Heart left ventricle (tissue), 16 donors: ENCODE data around the gene SWT1. TPM values are rescaled to one million over a fixed set of nuclear protein-coding genes. Genes with fewer than 3 reads are reported as not detected.

Source experiments
- ATAC-seq, 4 donors: fragments of 200-7000 bp; cut with Tn5 transposase; one replicate each; pipeline ENCODE4 v1.9.1; 2020 to 2022; ENCODE audit warnings: moderate library complexity in 4 of 4, mild to moderate bottlenecking in 3 of 4, moderate number of reproducible peaks in 1 of 4
- DNase-seq, 5 donors: peaks; one replicate each; pipeline ENCODE4 v3.0.0-alpha.2; 2020
- H3K27ac ChIP-seq, 12 donors: fragments of 200-600 bp; sonication (generic) in 4 of 12; one replicate each; pipeline versions ENCODE4 v1.5.0 to v1.8.0; 2016 to 2022; ENCODE audit warnings: mild to moderate bottlenecking in 2 of 12
- H3K27me3 ChIP-seq, 9 donors: fragments of 200-600 bp; sonication (generic) in 2 of 9; one replicate each; pipeline versions ENCODE4 v1.5.1 to v1.8.0; 2016 to 2022; ENCODE audit warnings: mild to moderate bottlenecking in 3 of 9
- H3K36me3 ChIP-seq, 9 donors: fragments of 200-600 bp; sonication (generic) in 2 of 9; one replicate each; pipeline versions ENCODE4 v1.5.0 to v1.8.0; 2018 to 2022; ENCODE audit warnings: mild to moderate bottlenecking in 2 of 9
- H3K4me1 ChIP-seq, 12 donors: fragments of 200-600 bp; sonication (generic) in 4 of 12; one replicate each; pipeline versions ENCODE4 v1.5.0 to v1.8.0; 2016 to 2022; ENCODE audit warnings: mild to moderate bottlenecking in 3 of 12
- H3K4me3 ChIP-seq, 12 donors: fragments of 200-600 bp; sonication (generic) in 4 of 12; one replicate each; pipeline versions ENCODE4 v1.5.0 to v1.8.0; 2017 to 2022; ENCODE audit warnings: mild to moderate bottlenecking in 9 of 12, moderate library complexity in 4 of 12
- H3K9me3 ChIP-seq, 12 donors: fragments of 200-600 bp; sonication (generic) in 4 of 12; one replicate each; pipeline versions ENCODE4 v1.5.0 to v1.8.0; 2016 to 2022; ENCODE audit warnings: mild to moderate bottlenecking in 1 of 12
- CTCF ChIP-seq, 12 donors: fragments of 200-600 bp; sonication (generic) in 4 of 12; IDR thresholded peaks; one replicate each; pipeline versions ENCODE4 v1.5.0 to v1.8.0; 2018 to 2022; ENCODE audit warnings: antibody characterized with exemption in 12 of 12, mild to moderate bottlenecking in 5 of 12
- POLR2A ChIP-seq, 2 donors: fragments of 450-650 bp; IDR thresholded peaks; one replicate each; pipeline ENCODE4 v1.6.1; 2017; ENCODE audit warnings: antibody characterized with exemption in 2 of 2, mild to moderate bottlenecking in 2 of 2, moderate library complexity in 2 of 2
- WGBS, 4 donors: extraction: QIAGEN DNeasy Blood & Tissue Kit in 2 of 4; methylation state at CpG; one replicate each; pipeline versions ENCODE4 v1.1.5 to v1.1.7; 2013 to 2018; 5-methylcytosine and 5-hydroxymethylcytosine counted together
- intact Hi-C, 10 donors: fragments of 100-400 bp; cut with DNase I; formaldehyde crosslinking; loops; one replicate each; pipeline versions ENCODE4 v1.11.1 to v1.14.2; 2022
- polyA plus RNA-seq, 2 donors: library from polyadenylated mRNA; stranded (reverse); fragments of 200-250 nt; gene quantifications; one replicate each; pipeline ENCODE4 v1.2.3, GENCODE V29; 2013
- total RNA-seq, 9 donors: library from RNA; depleted of rRNA in 2 of 9; stranded (reverse); fragments of >200 nt in 2 of 9; fragmentation: NEBNext Ultra II Directional in 3 of 9; extraction: Animal tissue kit (Norgen Biotek cat#: 25700) in 3 of 9; gene quantifications; one replicate each; pipeline versions ENCODE4 v1.1.0 to v1.2.4, GENCODE V29; 2016 to 2023
- donor health status: ischemic (EF 13 %, LVEDD 7.1; RV severe dilation, severe dysfunction).
- donor health status: healthy with polysubstance abuse.
- donor health status: DM: no; HTN: yes; CAD: no.
- donor health status: DM: no; HTN: no; CAD: no.
- donor health status: ischemic (EF 25% LVEDD 6.9; RV normal size, moderate dysfunction).
- donor health status: ischemic (EF 25% LVEDD 5.7; RV mildly dilated, moderate dysfunction).
- donor health status: healthy.
- donor health status: DM: yes; HTN: yes; CAD: no.
- donor health status: ischemic (EF 35%, LVEDD 5.7; RV mildly dilated, moderate dysfunction).
- donor health status: nonischemic (EF 11% LVEDD 7.7; RV severe dilation, severe dysfunction).
- donor health status: DM: yes; HTN: yes; CAD: no.
- donor health status: PGD.
- donor health status: ischemic (EF 29% LVEDD 5.4; RV normal size, mild dysfunction).
- donor health status: nonischemic (EF 23%, LVEDD 6.1; RV moderate dilation, normal function).

The SWT1 gene
- total and polyA plus RNA-seq, 11 donors, result 1.7 to 8.5 (median 5.3) TPM

- no peak for DNase-seq
- WGBS, 4 donors, result 89 to 92% (median 91%) methylated on average over 3 of the region's 3 CpGs
- ATAC-seq, result no peak
- Histone ChIP-seq H3K4me3 (no peak overlapping the region), H3K9me3 (no peaks in the 10 kb centered on the region), H3K36me3 (no peaks in the 10 kb centered on the region), H3K4me1 (peaks cover 0 to 19% (median 11%) of the 10 kb centered on the region in 12 donors), H3K27me3 (no peaks in the 10 kb centered on the region), H3K27ac (no peak overlapping the region)
- no peak for TF ChIP-seq POLR2A (IDR thresholded peaks at IDR 0.05)
- no peak for TF ChIP-seq CTCF (IDR thresholded peaks at IDR 0.05)
- intact Hi-C loops, result no loop called here
Measured at GRCh38 chr1:185263292-185263691, 106.3 kb downstream of the SWT1 start.

- H3K4me1 ChIP-seq, result peaks cover 0 to 16% (median 8%) of the 10 kb centered on the region in 12 donors
- WGBS, 4 donors, result 85 to 100% (median 96%) methylated on average over 1 of the region's 1 CpG
- intact Hi-C loops, result no loop called here
- DNase-seq (no peak), ATAC-seq (no peak)
- no peaks in the 10 kb centered on the region for H3K27me3 ChIP-seq
- H3K27ac ChIP-seq, result no peak overlapping the region
- no peaks in the 10 kb centered on the region for H3K9me3 ChIP-seq
- H3K36me3 ChIP-seq, result no peaks in the 10 kb centered on the region
- no peak overlapping the region for H3K4me3 ChIP-seq
- TF ChIP-seq CTCF (IDR thresholded peaks at IDR 0.05), result no peak
- no peak for TF ChIP-seq POLR2A (IDR thresholded peaks at IDR 0.05)
Measured at GRCh38 chr1:185263780-185264179, 106.8 kb downstream of the SWT1 start.

GRCh38 chr1:185265314-185265713 is 108.3 kb downstream of the SWT1 start:
- WGBS, 4 donors, result 93 to 96% (median 94%) methylated on average over 4 of the region's 4 CpGs
- H3K4me3 ChIP-seq, result no peak overlapping the region
- no peak for ATAC-seq
- intact Hi-C loops, result no loop called here
- DNase-seq, result no peak
- H3K4me1 ChIP-seq, result peaks cover 0 to 5% (median 0%) of the 10 kb centered on the region in 12 donors
- no peaks in the 10 kb centered on the region for H3K27me3 ChIP-seq
- no peaks in the 10 kb centered on the region for H3K9me3 ChIP-seq
- TF ChIP-seq POLR2A (IDR thresholded peaks at IDR 0.05) (no peak), CTCF (IDR thresholded peaks at IDR 0.05) (no peak)
- H3K36me3 ChIP-seq, result no peaks in the 10 kb centered on the region
- no peak overlapping the region for H3K27ac ChIP-seq

- Histone ChIP-seq H3K4me3 (no peak overlapping the region), H3K36me3 (peaks cover 0 to 6% (median 0%) of the 10 kb centered on the region in 9 donors), H3K27me3 (no peaks in the 10 kb centered on the region), H3K9me3 (no peaks in the 10 kb centered on the region), H3K27ac (peak overlapping the region in 1 of 12 donors; percentile 1), H3K4me1 (no peaks in the 10 kb centered on the region)
- intact Hi-C loops, result no loop called here
- TF ChIP-seq CTCF (IDR thresholded peaks at IDR 0.05), result no peak
- no peak for DNase-seq
- WGBS, 4 donors, result 48 to 74% (median 66%) methylated on average over 3 of the region's 3 CpGs
- peak in 2 of 4 donors; percentile 37 to 47 for ATAC-seq
Measured at GRCh38 chr1:185267301-185267700, 110.3 kb downstream of the SWT1 start.
